Loucy (cell line): ENCODE data around the gene CTXN2.

Experiments used
- H2AFZ ChIP-seq: fragments of 200-600 bp; sonication (generic); 2 replicates; pipeline ENCODE4 v1.6.0; 2016; ENCODE audit warnings: antibody characterized with exemption, mild to moderate bottlenecking, low read length, moderate library complexity
- H3F3A ChIP-seq: fragments of 200-600 bp; 2 replicates; pipeline ENCODE4 v1.6.0; 2016; ENCODE audit warnings: antibody characterized with exemption, low read depth, mild to moderate bottlenecking
- H3K27me3 ChIP-seq: fragments of 200-600 bp; sonication (generic); 2 replicates; pipeline ENCODE4 v1.6.1; 2014; ENCODE audit warnings: low read length, mild to moderate bottlenecking; ENCODE audit not compliant: insufficient read depth, poor library complexity, severe bottlenecking
- H3K36me3 ChIP-seq: fragments of 200-600 bp; sonication (generic); 2 replicates; pipeline ENCODE4 v1.6.1; 2016; ENCODE audit warnings: low read length; ENCODE audit not compliant: insufficient read depth
- H3K4me1 ChIP-seq: fragments of 200-600 bp; sonication (generic); 2 replicates; pipeline ENCODE4 v1.5.1; 2014; ENCODE audit warnings: low read length, mild to moderate bottlenecking; ENCODE audit not compliant: insufficient read depth, poor library complexity, severe bottlenecking
- H3K4me2 ChIP-seq: fragments of 200-600 bp; sonication (generic); 2 replicates; pipeline ENCODE4 v1.6.0; 2014; ENCODE audit warnings: antibody characterized with exemption, low read length, low read depth, mild to moderate bottlenecking; ENCODE audit not compliant: poor library complexity, severe bottlenecking
- H3K4me3 ChIP-seq: fragments of 200-600 bp; sonication (generic); 2 replicates; pipeline ENCODE4 v1.5.1; 2014; ENCODE audit warnings: low read length, mild to moderate bottlenecking, mixed read lengths; ENCODE audit not compliant: poor library complexity, severe bottlenecking
- H3K79me2 ChIP-seq: fragments of 200-600 bp; sonication (generic); 2 replicates; pipeline ENCODE4 v1.6.1; 2014; ENCODE audit warnings: low read length; ENCODE audit not compliant: insufficient read depth
- H3K9ac ChIP-seq: fragments of 200-600 bp; sonication (generic); 2 replicates; pipeline ENCODE4 v1.6.0; 2014; ENCODE audit warnings: mild to moderate bottlenecking, low read depth, low read length, moderate library complexity; ENCODE audit not compliant: poor library complexity, severe bottlenecking
- H3K9me2 ChIP-seq: fragments of 200-600 bp; sonication (generic); replicated peaks from 2 replicates; pipeline ENCODE4 v1.6.1; 2016; ENCODE audit warnings: low read depth, low read length, mixed read lengths
- H3K9me3 ChIP-seq: fragments of 200-600 bp; sonication (generic); 2 replicates; pipeline ENCODE4 v1.6.1; 2014; ENCODE audit warnings: mild to moderate bottlenecking, antibody characterized with exemption, low read length, low read depth; ENCODE audit not compliant: insufficient read depth
- H4K20me1 ChIP-seq: fragments of 200-600 bp; sonication (generic); 2 replicates; pipeline ENCODE4 v1.6.0; 2014; ENCODE audit warnings: antibody characterized with exemption, low read length, mild to moderate bottlenecking; ENCODE audit not compliant: insufficient read depth, poor library complexity, severe bottlenecking
- CTCF ChIP-seq: fragments of 200-600 bp; sonication (generic); conservative IDR thresholded peaks from 2 replicates; pipeline ENCODE4 v1.5.1; 2014; ENCODE audit warnings: mild to moderate bottlenecking, antibody characterized with exemption, low read length
- EZH2phosphoT487 ChIP-seq: fragments of 200-600 bp; IDR thresholded peaks from 2 replicates; pipeline ENCODE4 v1.6.1; 2018; ENCODE audit warnings: antibody characterized with exemption, mild to moderate bottlenecking, moderate library complexity, borderline replicate concordance

The CTXN2 gene

GRCh38 chr15:48190932-48191573 lies 412 bp upstream of the CTXN2 start:
- Histone ChIP-seq H3K79me2 (no peaks in the 10 kb centered on the region), H3K4me2 (no peak overlapping the region), H4K20me1 (no peaks in the 10 kb centered on the region), H3K4me3 (no peak overlapping the region), H3K36me3 (no peaks in the 10 kb centered on the region), H3K4me1 (no peaks in the 10 kb centered on the region), H3K9ac (no peak overlapping the region), H2AFZ (no peak overlapping the region), H3K9me3 (no peaks in the 10 kb centered on the region), H3K9me2 (no peaks in the 10 kb centered on the region; the same call in 1 of the 2 replicates), H3K27me3 (no peaks in the 10 kb centered on the region), H3F3A (no peaks in the 10 kb centered on the region)
- no peak for TF ChIP-seq EZH2phosphoT487
- no peak for TF ChIP-seq CTCF

DNA sequence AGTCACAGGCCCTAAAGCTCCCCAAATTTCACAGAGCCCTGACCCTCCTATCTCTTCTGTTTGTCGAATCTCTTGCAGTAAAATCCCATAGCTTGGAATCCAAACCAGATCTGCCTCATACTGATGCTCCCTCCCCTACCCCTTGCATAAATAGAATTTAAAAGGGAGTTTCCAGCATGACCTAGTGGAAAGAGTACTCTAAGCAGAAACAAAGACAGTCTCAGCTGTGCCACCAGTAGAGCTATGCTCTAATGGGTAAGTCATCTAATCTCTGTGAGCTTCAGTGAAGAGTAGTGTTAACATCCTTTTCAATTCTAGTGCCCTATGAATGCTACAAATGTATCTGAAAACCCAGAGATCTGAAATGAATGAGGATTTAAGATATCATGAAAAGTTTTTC lies 10.6 kb downstream of the CTXN2 start:
- Histone ChIP-seq H3K27me3 (no peaks in the 10 kb centered on the region), H3K9me2 (0 out of 2 replicates have a peak, but pooled peaks cover 4% of the 10 kb centered on the region), H4K20me1 (no peaks in the 10 kb centered on the region), H2AFZ (no peak overlapping the region), H3K9me3 (no peaks in the 10 kb centered on the region), H3K36me3 (no peaks in the 10 kb centered on the region), H3K4me3 (no peak overlapping the region), H3K4me1 (no peaks in the 10 kb centered on the region), H3F3A (no peaks in the 10 kb centered on the region), H3K9ac (no peak overlapping the region), H3K4me2 (no peak overlapping the region), H3K79me2 (no peaks in the 10 kb centered on the region)
- no peak for TF ChIP-seq CTCF
- TF ChIP-seq EZH2phosphoT487, result no peak

DNA sequence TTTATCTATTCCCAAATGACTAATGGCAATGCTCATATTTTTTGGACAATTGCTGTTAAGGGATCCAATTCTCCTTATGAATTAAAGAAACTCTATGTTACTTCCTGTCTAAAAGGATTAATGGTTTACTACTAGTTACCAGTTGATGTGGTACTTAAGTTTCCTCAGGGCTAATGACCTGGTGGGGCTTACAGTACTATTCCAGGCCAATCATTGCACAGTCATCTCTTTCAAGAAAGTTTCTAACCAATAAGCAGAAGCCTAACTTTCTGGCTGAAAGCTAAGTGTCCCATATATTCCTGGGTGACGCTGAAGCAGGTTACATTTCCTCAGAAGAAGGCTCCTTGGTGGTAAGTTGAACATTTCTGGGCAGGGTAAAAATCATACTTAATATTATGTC lies 14.5 kb downstream of the CTXN2 start, which contains the start of gene SLC12A1:
Gene SLC12A1, plus strand, starts transcription at position 322 of the 400 bp plus-strand sequence. CDS start 1,418 bp downstream, outside the sequence.
- H2AFZ ChIP-seq, result no peak within 1 kb of the TSS
- H3K4me2 ChIP-seq, result no peak within 1 kb of the TSS
- H3K9me3 ChIP-seq, result no peaks in the 10 kb centered on the region
- H3K27me3 ChIP-seq, result no peaks in the 10 kb centered on the region
- H3K4me3 ChIP-seq, result no peak within 1 kb of the TSS
- H3K4me1 ChIP-seq, result no peaks in the 10 kb centered on the region
- no peaks in the 10 kb centered on the region for H3F3A ChIP-seq
- H3K79me2 ChIP-seq, result no peaks in the 10 kb centered on the region
- H4K20me1 ChIP-seq, result no peaks in the 10 kb centered on the region
- H3K36me3 ChIP-seq, result no peaks in the 10 kb centered on the region
- H3K9me2 ChIP-seq, result 0 out of 2 replicates have a peak, but pooled peaks cover 4% of the 10 kb centered on the region
- TF ChIP-seq CTCF, result no peak
- no peak for TF ChIP-seq EZH2phosphoT487
- H3K9ac ChIP-seq, result no peak within 1 kb of the TSS
